ENCODE results near the gene ASCL2. TPM values are rescaled to one million over a fixed set of nuclear protein-coding genes. Genes with fewer than 3 reads are reported as not detected.

ASCL2 gene
- total and polyA plus RNA-seq, 10 donors = 0.68 to 3.0 (median 2.3) TPM

DNA sequence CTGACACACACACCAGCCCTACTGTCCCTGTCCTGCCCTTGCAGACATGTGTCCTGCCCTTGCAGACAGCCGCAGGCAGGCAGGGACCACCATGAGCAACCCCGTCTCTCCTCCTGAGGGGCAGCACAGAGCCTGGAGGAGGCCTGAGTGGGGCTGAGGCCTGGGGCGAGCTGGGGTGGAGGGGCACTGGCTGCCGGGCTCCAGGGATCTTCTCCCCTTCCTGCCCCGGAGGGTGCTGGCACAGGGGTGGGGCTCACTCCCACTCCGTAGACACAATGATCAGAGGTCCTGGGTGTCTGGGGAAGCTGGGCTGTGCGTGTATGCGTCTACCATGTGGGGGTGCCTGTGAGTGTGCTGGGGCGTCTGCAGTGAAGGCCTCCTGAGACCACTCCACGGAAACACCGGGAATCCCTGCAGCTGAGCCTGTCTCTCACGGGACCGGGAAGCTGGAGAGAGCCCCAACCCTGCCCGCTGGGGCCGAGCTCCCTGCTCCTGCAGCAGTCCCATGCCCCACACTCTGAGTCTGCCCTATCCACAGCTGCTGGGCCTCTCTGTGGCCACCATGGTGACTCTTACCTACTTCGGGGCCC, 32.0 kb upstream of the ASCL2 start:
- Histone ChIP-seq H3K4me1 (peaks cover 50 to 99% (median 85%) of the 10 kb centered on the region in 6 donors), H3K27ac (peak overlapping the region; percentile 74 to 95 (median 87)), H3K9me3 (no peaks in the 10 kb centered on the region), H3K27me3 (replicated peaks in 1 of 7) (no peaks in the 10 kb centered on the region), H3K36me3 (peaks cover 0 to 19% (median 0%) of the 10 kb centered on the region in 6 donors), H3K4me3 (peak overlapping the region; percentile 5 to 73 (median 40))
- intact Hi-C loops (cut with DNase I; ENCODE audit: low total_unique reads) = loop anchor here (5.0 kb wide), 1 partner anchor 105 kb away; no protein-coding TSS in a partner anchor
- 18 to 69% (median 34%) methylated on average over 7 to 16 of the region's 16 CpGs for WGBS, 5 donors
- TF ChIP-seq POLR2AphosphoS5 (IDR thresholded peaks at IDR 0.05) = no peak
- DNase-seq = peak; percentile 85

DNA sequence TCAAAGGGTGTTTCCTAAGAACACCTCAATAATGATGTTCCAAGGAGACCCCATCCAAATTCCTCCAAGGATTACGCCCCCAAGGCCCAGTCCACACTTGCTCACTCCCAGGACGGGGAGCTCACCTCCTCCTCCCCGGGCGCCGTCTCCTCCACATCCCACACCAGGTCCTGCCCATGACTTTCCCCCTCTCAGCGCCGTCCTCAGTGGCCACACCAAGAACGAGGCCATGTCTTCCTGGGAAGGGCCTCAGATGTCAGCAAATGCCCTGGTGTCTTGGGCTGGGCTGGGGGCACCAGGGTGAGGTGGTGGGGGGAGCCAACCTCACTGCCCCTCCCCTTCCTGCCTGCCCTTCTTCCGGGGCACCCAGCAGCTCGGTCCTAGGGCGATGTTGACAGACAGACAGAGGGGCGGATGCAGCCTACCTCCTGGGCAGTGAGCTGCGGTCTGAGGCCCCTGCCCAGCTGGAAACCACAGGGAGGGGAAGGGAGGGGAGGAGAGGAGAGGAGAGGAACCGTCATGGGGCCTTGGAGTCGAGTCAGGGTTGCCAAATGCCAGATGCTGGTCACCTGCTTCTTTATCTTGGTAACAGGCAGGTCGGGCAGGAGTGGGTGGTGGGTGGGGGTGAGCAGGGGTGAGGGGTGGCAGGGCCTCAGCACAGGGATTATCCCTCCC, 31.4 kb upstream of the ASCL2 start, which contains the start of the genes C11orf21 and TSPAN32:
C11orf21 (minus strand) TSS at position 288 of the 675 bp plus-strand sequence; CDS start at position 178, 110 bp downstream.
TSPAN32 (plus strand) TSS at position 383 of the 675 bp plus-strand sequence; CDS start at position 520, 137 bp downstream.
- intact Hi-C loops (cut with DNase I; ENCODE audit: low total_unique reads) = loop anchor here (5.0 kb wide), 1 partner anchor 104 kb away; no protein-coding TSS in a partner anchor
- Histone ChIP-seq H3K4me1 (peaks cover 45 to 94% (median 79%) of the 10 kb centered on the region in 6 donors), H3K36me3 (peaks cover 0 to 25% (median 0%) of the 10 kb centered on the region in 6 donors), H3K27ac (peak within 1 kb of the TSS; percentile 74 to 95 (median 87)), H3K4me3 (peak within 1 kb of the TSS; percentile 7 to 73 (median 40)), H3K9me3 (no peaks in the 10 kb centered on the region), H3K27me3 (replicated peaks in 1 of 7) (no peaks in the 10 kb centered on the region)
- no peak for TF ChIP-seq POLR2A (IDR thresholded peaks at IDR 0.05)
- peak; percentile 80 to 85 (median 84) for TF ChIP-seq POLR2AphosphoS5 (IDR thresholded peaks at IDR 0.05)
- DNase-seq = peak; percentile 95
- 20 to 43% (median 22%) methylated on average over 16 of the region's 16 CpGs for WGBS, 5 donors

DNA sequence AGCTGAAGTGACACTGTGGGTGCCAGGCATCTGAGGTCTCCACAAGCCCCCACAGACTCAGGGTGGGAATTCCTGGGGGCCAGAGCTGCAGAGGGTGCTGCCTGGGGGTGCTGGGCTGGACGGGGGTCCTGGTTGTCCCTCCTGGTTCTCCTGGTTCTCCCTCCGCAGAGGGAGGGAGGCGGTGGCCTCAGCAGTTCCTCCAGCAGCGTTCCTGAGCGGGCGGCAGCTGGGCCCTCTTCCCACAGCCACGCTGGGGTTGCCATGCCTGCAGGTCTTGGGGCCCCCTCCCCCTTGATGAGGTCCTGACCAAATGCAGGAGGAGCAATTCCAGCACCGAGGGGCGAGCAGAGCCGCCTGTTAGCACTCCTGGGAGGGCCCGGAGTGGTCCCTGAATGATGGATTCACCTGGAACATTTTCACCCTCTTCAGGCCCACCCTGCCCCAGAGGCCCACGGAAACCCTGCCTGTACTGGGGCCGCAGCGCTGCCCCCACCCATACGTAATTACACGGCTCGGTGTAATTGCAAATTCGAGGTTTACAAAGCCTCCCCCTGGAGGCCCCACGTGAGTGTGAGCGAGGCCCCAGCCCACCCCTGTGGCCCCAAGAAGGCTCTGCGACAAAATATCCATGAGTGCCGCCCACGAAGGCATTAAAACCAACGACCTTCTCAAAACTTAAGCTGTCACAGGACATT, 30.7 kb upstream of the ASCL2 start:
- peak overlapping the region; percentile 74 to 95 (median 87) for H3K27ac ChIP-seq
- intact Hi-C loops (cut with DNase I; ENCODE audit: low total_unique reads) = loop anchor here (5.0 kb wide), 1 partner anchor 104 kb away; no protein-coding TSS in a partner anchor
- peaks cover 0 to 32% (median 0%) of the 10 kb centered on the region in 6 donors for H3K36me3 ChIP-seq
- no peaks in the 10 kb centered on the region for H3K27me3 ChIP-seq (replicated peaks in 1 of 7)
- H3K4me1 ChIP-seq = peaks cover 40 to 87% (median 73%) of the 10 kb centered on the region in 6 donors
- DNase-seq = peak; percentile 85
- no peaks in the 10 kb centered on the region for H3K9me3 ChIP-seq
- no peak for TF ChIP-seq POLR2AphosphoS5 (IDR thresholded peaks at IDR 0.05)
- TF ChIP-seq POLR2A (IDR thresholded peaks at IDR 0.05) = no peak
- TF ChIP-seq, protein P1, sequence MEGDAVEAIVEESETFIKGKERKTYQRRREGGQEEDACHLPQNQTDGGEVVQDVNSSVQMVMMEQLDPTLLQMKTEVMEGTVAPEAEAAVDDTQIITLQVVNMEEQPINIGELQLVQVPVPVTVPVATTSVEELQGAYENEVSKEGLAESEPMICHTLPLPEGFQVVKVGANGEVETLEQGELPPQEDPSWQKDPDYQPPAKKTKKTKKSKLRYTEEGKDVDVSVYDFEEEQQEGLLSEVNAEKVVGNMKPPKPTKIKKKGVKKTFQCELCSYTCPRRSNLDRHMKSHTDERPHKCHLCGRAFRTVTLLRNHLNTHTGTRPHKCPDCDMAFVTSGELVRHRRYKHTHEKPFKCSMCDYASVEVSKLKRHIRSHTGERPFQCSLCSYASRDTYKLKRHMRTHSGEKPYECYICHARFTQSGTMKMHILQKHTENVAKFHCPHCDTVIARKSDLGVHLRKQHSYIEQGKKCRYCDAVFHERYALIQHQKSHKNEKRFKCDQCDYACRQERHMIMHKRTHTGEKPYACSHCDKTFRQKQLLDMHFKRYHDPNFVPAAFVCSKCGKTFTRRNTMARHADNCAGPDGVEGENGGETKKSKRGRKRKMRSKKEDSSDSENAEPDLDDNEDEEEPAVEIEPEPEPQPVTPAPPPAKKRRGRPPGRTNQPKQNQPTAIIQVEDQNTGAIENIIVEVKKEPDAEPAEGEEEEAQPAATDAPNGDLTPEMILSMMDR (IDR thresholded peaks at IDR 0.05 in 8 of 11, conservative IDR thresholded peaks at IDR 0.05 in 3 of 11) = no peak
- H3K4me3 ChIP-seq = peak overlapping the region; percentile 7 to 73 (median 40)
- 27 to 53% (median 39%) methylated on average over 14 to 24 of the region's 24 CpGs for WGBS, 5 donors

DNA sequence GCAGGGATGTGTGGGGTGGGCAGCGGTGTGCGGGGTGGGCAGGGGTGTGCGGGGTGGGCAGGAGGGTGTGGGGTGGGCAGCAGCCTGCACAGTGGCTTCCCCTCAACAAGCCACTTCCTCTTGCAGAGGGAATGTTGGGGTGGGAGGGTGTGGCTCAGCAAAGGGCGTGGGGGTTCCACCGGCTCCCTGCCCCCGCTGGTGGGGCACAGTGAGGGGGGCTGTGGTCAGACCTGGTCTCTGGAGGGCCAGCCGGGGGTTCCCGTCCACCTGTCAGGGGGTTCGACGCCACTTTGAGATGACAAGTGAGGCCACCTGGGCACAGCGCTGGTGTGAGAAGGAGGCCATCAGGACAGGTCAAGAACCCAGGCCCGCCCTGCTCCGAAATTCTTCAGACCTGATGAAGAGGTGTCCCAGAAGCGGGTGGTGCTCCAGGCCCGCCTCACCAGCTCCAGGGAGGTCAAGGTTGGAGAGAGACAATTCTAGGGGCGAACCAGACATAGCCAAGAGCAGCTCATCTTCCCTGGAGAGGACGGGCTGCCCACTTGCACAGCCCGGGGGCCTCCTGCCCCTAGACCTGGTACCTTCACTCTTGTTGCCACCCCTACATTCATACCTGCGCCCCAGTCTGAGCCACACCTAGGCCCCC, 30.0 kb upstream of the ASCL2 start:
- Histone ChIP-seq H3K27ac (peak overlapping the region; percentile 74 to 95 (median 87)), H3K4me3 (peak overlapping the region in 7 of 8 donors; percentile 32 to 73 (median 40)), H3K9me3 (no peaks in the 10 kb centered on the region), H3K36me3 (peaks cover 0 to 32% (median 0%) of the 10 kb centered on the region in 6 donors), H3K4me1 (peaks cover 35 to 81% (median 66%) of the 10 kb centered on the region in 6 donors), H3K27me3 (replicated peaks in 1 of 7) (no peaks in the 10 kb centered on the region)
- intact Hi-C loops (cut with DNase I; ENCODE audit: low total_unique reads) = loop anchor here (5.0 kb wide), 1 partner anchor 103 kb away; no protein-coding TSS in a partner anchor
- TF ChIP-seq POLR2A (IDR thresholded peaks at IDR 0.05) = no peak
- TF ChIP-seq POLR2AphosphoS5 (IDR thresholded peaks at IDR 0.05) = peak in 1 of 3 donors; percentile 23
- TF ChIP-seq, protein P1 (IDR thresholded peaks at IDR 0.05 in 8 of 11, conservative IDR thresholded peaks at IDR 0.05 in 3 of 11) = no peak
- peak; percentile 85 for DNase-seq
- WGBS, 5 donors = 10 to 47% (median 34%) methylated on average over 16 to 19 of the region's 19 CpGs

All from spleen (tissue), 11 donors.